ENCODE data around the gene YIPF3. TPM values are rescaled to one million over a fixed set of nuclear protein-coding genes. Genes with fewer than 3 reads are reported as not detected.

The YIPF3 gene
- total and polyA plus RNA-seq, 2 donors from 2014 or later: 107 to 114 TPM

DNA sequence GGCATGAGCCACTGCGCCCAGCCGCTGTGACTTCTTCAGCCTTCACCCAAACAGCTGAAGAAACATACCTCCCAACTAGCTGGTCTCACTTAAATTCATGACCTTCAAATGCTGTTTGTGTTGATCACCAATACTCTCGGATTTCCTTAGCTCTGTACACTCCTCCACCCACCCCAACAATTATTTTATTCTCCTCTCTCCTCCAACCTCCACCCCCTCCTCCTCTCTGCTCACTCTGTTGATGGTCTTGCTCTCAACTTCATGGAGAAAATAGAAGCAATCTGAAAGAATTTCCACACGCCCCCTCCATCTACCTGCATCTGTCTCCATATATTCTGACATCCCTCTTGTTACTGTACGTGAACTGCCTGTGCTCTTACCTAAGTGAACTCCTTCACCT lies 54.8 kb downstream of the YIPF3 start:
- peak in 1 of 5 donors; percentile 13 for DNase-seq

More for the DNA sequence above, 54.8 kb downstream of the YIPF3 start:
- Histone ChIP-seq H3K9ac (ENCODE audit: low read length in 3 of 3) (no peak overlapping the region), H3K9me3 (ENCODE audit: control insufficient read depth in 2 of 3, insufficient read depth in 1 of 3, low read length in 3 of 3) (no peaks in the 10 kb centered on the region), H3K4me1 (ENCODE audit: control insufficient read depth in 2 of 3, insufficient read depth in 2 of 3, low read depth in 1 of 3, low read length in 3 of 3) (no peaks in the 10 kb centered on the region), H3K36me3 (ENCODE audit: control insufficient read depth in 2 of 3, insufficient read depth in 3 of 3, low read length in 3 of 3) (no peaks in the 10 kb centered on the region), H3K4me3 (ENCODE audit: low read length in 3 of 3) (no peak overlapping the region), H3K27me3 (ENCODE audit: control insufficient read depth, insufficient read depth, low read length) (no peaks in the 10 kb centered on the region), H3K27ac (ENCODE audit: low read depth in 2 of 2, low read length in 2 of 2) (no peak overlapping the region)
- TF ChIP-seq CTCF (IDR thresholded peaks at IDR 0.05; ENCODE audit: borderline replicate concordance, extremely low read depth, insufficient read depth): no peak
- FAIRE-seq: no peak
- intact Hi-C loops (cut with DNase I): no loop called here

Other genes with a start within 250 kb of the YIPF3 start
- 2.0 TPM for gene SLC22A7, start 218.7 kb downstream of the YIPF3 start, total RNA-seq
- 34.8 TPM for gene SLC22A7, start 218.7 kb downstream of the YIPF3 start, polyA plus RNA-seq (ENCODE audit: insufficient read depth, low read depth, low replicate concordance)
- gene CRIP3, start 208.1 kb downstream of the YIPF3 start, total RNA-seq: 5.6 TPM
- gene CRIP3, start 208.1 kb downstream of the YIPF3 start, polyA plus RNA-seq (ENCODE audit: insufficient read depth, low read depth, low replicate concordance): 14.3 TPM
- 13.9 TPM for gene ZNF318, start 147.3 kb downstream of the YIPF3 start, total RNA-seq
- 5.5 TPM for gene ZNF318, start 147.3 kb downstream of the YIPF3 start, polyA plus RNA-seq (ENCODE audit: insufficient read depth, low read depth, low replicate concordance)
- 30.2 TPM for gene ABCC10, start 89.4 kb downstream of the YIPF3 start, total RNA-seq
- 12.0 TPM for gene ABCC10, start 89.4 kb downstream of the YIPF3 start, polyA plus RNA-seq (ENCODE audit: insufficient read depth, low read depth, low replicate concordance)
- 0.50 TPM for gene DLK2, start 61.4 kb downstream of the YIPF3 start, total RNA-seq
- not detected for gene DLK2, start 61.4 kb downstream of the YIPF3 start, polyA plus RNA-seq (ENCODE audit: insufficient read depth, low read depth, low replicate concordance)
- 38.5 TPM for gene TJAP1, start 39.4 kb downstream of the YIPF3 start, total RNA-seq
- gene TJAP1, start 39.4 kb downstream of the YIPF3 start, polyA plus RNA-seq (ENCODE audit: insufficient read depth, low read depth, low replicate concordance): 13.6 TPM
- gene LRRC73, start 6.6 kb downstream of the YIPF3 start, total RNA-seq: 1.5 TPM
- gene LRRC73, start 6.6 kb downstream of the YIPF3 start, polyA plus RNA-seq (ENCODE audit: insufficient read depth, low read depth, low replicate concordance): 4.6 TPM
- 41.3 TPM for gene POLR1C, start 163 bp upstream of the YIPF3 start, total RNA-seq
- 27.5 TPM for gene POLR1C, start 163 bp upstream of the YIPF3 start, polyA plus RNA-seq (ENCODE audit: insufficient read depth, low read depth, low replicate concordance)
- gene XPO5, start 59.1 kb upstream of the YIPF3 start, total RNA-seq: 34.3 TPM
- 7.5 TPM for gene XPO5, start 59.1 kb upstream of the YIPF3 start, polyA plus RNA-seq (ENCODE audit: insufficient read depth, low read depth, low replicate concordance)
- gene POLH, start 59.3 kb upstream of the YIPF3 start, total RNA-seq: 16.8 TPM
- gene POLH, start 59.3 kb upstream of the YIPF3 start, polyA plus RNA-seq (ENCODE audit: insufficient read depth, low read depth, low replicate concordance): 1.8 TPM
- gene GTPBP2, start 112.3 kb upstream of the YIPF3 start, total RNA-seq: 64.6 TPM
- 19.7 TPM for gene GTPBP2, start 112.3 kb upstream of the YIPF3 start, polyA plus RNA-seq (ENCODE audit: insufficient read depth, low read depth, low replicate concordance)
- gene MAD2L1BP, start 118.9 kb upstream of the YIPF3 start, total RNA-seq: 19.0 TPM
- 31.0 TPM for gene MAD2L1BP, start 118.9 kb upstream of the YIPF3 start, polyA plus RNA-seq (ENCODE audit: insufficient read depth, low read depth, low replicate concordance)
- gene RSPH9, start 128.1 kb upstream of the YIPF3 start, total RNA-seq: 0.16 TPM
- gene RSPH9, start 128.1 kb upstream of the YIPF3 start, polyA plus RNA-seq (ENCODE audit: insufficient read depth, low read depth, low replicate concordance): 0.45 TPM
- 36.4 TPM for gene MRPS18A, start 170.9 kb upstream of the YIPF3 start, total RNA-seq
- gene MRPS18A, start 170.9 kb upstream of the YIPF3 start, polyA plus RNA-seq (ENCODE audit: insufficient read depth, low read depth, low replicate concordance): 103 TPM

Data from kidney (tissue), 14 donors.